ENCODE measurements around the gene RPP25L.

DNA sequence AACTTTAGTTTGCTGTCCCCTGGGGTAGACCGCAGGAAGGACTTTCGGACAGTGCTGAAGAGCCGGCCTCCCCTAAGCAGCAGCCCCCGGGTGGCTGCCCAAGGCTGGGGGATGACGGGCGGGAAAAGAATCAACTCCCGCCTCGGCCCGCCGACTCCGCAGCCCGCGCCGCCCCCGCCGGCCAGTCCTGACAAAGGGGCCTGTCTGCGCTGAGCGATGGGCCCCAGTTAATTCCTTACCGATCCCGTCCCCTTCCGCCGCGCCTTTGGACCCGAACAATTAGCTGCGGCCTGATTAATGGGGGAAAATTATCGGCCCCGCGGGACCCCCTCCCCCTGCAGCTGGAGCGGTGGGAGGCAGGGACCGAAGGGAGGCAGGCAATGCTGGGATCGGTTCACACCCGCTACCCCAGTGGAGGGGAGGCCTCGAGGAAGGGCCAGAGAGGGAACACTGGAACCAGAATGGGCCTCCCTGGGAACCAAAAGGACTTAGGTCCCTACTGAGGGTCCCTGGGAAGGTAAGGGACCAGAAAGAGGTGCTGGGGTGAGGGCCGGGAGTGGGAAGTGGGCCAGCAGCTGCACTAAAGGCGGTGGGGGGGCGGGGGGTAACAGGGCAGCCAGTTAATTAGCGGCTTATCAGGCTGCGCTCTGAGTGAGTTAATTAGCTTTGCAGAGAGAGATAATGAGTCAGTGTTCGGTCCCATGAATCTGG, 12.7 kb upstream of the RPP25L start:
- TF ChIP-seq, protein P1, sequence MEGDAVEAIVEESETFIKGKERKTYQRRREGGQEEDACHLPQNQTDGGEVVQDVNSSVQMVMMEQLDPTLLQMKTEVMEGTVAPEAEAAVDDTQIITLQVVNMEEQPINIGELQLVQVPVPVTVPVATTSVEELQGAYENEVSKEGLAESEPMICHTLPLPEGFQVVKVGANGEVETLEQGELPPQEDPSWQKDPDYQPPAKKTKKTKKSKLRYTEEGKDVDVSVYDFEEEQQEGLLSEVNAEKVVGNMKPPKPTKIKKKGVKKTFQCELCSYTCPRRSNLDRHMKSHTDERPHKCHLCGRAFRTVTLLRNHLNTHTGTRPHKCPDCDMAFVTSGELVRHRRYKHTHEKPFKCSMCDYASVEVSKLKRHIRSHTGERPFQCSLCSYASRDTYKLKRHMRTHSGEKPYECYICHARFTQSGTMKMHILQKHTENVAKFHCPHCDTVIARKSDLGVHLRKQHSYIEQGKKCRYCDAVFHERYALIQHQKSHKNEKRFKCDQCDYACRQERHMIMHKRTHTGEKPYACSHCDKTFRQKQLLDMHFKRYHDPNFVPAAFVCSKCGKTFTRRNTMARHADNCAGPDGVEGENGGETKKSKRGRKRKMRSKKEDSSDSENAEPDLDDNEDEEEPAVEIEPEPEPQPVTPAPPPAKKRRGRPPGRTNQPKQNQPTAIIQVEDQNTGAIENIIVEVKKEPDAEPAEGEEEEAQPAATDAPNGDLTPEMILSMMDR (IDR thresholded peaks at IDR 0.05): no peak
- TF ChIP-seq POLR2A (IDR thresholded peaks at IDR 0.05): no peak
- TF ChIP-seq POLR2AphosphoS5 (IDR thresholded peaks at IDR 0.05): no peak

Measured in breast epithelium (tissue), 3 donors.